Prostate gland (tissue), 2 donors: Measurements from ENCODE around the gene NCCRP1.

Experiments
- POLR2A ChIP-seq: fragments of 450-650 bp; IDR thresholded peaks from one replicate; pipeline ENCODE4 v1.6.1; 2016; ENCODE audit warnings: antibody characterized with exemption, mild to moderate bottlenecking
- POLR2AphosphoS5 ChIP-seq: sonication (generic); formaldehyde crosslinking; IDR thresholded peaks from one replicate; pipeline ENCODE4 v1.6.1; 2017; ENCODE audit warnings: antibody characterized with exemption
- TF ChIP-seq, protein P1 (sequence below), 4 experiments: fragments of 200-600 bp in 2 of 4; fragments of 450-650 bp in 2 of 4; sonication (generic) in 2 of 4; IDR thresholded peaks; 1 replicate in 3 of 4; 2 replicates in 1 of 4; pipeline ENCODE4 v1.5.1; 2016 to 2019; ENCODE audit warnings: antibody characterized with exemption in 4 of 4, mild to moderate bottlenecking in 2 of 4, moderate library complexity in 2 of 4

DNA sequence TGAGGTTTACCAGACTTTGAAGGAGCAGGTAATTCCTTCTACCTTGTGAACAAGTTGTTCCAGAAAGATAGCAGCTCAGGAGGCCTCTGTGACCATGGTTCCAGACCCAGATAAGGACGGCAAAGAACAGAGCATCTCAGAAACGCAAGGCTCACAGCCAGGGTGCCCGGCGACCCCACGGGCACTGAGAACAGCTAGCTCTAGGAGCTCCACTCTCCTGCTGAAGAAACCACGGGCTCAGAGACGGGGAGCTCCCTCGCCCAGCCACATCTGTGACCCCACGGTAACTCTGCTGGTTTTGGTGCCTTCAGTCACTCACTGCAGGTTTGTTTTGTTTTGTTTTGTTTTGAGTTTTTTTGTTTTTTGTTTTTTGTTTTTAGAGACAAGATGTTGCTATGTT lies 16.0 kb upstream of the NCCRP1 start:
- TF ChIP-seq, protein P1, sequence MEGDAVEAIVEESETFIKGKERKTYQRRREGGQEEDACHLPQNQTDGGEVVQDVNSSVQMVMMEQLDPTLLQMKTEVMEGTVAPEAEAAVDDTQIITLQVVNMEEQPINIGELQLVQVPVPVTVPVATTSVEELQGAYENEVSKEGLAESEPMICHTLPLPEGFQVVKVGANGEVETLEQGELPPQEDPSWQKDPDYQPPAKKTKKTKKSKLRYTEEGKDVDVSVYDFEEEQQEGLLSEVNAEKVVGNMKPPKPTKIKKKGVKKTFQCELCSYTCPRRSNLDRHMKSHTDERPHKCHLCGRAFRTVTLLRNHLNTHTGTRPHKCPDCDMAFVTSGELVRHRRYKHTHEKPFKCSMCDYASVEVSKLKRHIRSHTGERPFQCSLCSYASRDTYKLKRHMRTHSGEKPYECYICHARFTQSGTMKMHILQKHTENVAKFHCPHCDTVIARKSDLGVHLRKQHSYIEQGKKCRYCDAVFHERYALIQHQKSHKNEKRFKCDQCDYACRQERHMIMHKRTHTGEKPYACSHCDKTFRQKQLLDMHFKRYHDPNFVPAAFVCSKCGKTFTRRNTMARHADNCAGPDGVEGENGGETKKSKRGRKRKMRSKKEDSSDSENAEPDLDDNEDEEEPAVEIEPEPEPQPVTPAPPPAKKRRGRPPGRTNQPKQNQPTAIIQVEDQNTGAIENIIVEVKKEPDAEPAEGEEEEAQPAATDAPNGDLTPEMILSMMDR (IDR thresholded peaks at IDR 0.05) = no peak
- TF ChIP-seq POLR2A (no peak), POLR2AphosphoS5 (no peak)
